Mammary epithelial cell (primary cell): Measurements from ENCODE around the gene HMX3.

Experiments used
- EZH2 ChIP-seq: IDR thresholded peaks from 2 replicates; pipeline ENCODE4 v1.6.1; 2012; ENCODE audit warnings: low read length, inconsistent platforms, borderline replicate concordance
- TF ChIP-seq, protein P1 (sequence below), 2 donors: IDR thresholded peaks in 1 of 2; conservative IDR thresholded peaks in 1 of 2; 2 replicates each; pipeline ENCODE4 v1.5.1; 2011 to 2012; ENCODE audit warnings: inconsistent platforms in 2 of 2, low read length in 2 of 2, mild to moderate bottlenecking in 2 of 2, control low read depth in 1 of 2, low read depth in 1 of 2; ENCODE audit not compliant: insufficient read depth in 1 of 2; ENCODE audit errors: extremely low read depth in 1 of 2

DNA sequence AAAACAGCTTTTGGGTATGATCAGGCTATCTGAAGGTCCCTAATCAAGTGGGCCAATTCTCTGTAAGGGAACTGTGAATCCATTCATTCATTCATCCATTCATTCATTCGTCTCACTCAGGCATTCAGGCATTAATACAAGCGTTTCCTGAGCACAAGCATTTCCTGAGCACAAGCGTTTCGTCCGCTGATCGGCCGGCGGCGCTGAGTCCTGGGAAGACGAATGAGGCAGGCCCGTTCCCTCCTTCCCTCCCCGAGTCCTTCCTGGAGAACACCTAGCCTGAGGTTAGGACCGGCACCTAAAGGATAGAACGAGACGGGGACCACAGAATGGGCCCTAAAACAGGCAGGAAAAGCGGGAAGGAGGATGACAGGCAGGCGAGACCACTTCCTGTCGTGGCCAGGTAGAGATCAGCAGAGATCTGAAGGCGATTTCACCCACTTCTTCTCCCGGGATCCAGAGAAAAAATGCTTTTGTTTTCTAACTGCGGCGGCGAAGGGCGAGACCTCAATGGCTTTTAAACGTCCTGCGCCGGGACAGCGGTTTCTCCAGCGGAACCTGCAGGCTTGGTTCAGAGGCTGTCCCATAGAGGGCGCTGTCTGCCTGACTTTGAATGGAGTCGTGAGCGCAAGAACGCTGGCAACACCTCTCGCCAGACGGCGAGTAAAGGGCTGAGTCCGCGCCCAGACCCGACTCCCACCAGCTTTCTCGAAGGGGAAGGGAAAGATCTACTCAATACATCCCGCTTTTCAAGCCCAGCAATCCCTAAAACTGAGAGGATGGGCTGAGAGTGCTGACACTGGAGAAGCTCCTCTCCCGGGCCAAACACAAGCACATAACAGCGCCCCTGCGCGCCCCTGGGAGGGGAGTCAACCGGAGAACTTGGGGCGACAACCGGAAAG lies 2.9 kb upstream of the HMX3 start:
- TF ChIP-seq, protein P1, sequence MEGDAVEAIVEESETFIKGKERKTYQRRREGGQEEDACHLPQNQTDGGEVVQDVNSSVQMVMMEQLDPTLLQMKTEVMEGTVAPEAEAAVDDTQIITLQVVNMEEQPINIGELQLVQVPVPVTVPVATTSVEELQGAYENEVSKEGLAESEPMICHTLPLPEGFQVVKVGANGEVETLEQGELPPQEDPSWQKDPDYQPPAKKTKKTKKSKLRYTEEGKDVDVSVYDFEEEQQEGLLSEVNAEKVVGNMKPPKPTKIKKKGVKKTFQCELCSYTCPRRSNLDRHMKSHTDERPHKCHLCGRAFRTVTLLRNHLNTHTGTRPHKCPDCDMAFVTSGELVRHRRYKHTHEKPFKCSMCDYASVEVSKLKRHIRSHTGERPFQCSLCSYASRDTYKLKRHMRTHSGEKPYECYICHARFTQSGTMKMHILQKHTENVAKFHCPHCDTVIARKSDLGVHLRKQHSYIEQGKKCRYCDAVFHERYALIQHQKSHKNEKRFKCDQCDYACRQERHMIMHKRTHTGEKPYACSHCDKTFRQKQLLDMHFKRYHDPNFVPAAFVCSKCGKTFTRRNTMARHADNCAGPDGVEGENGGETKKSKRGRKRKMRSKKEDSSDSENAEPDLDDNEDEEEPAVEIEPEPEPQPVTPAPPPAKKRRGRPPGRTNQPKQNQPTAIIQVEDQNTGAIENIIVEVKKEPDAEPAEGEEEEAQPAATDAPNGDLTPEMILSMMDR (conservative IDR thresholded peaks at IDR 0.05 in 1 of 2, IDR thresholded peaks at IDR 0.05 in 1 of 2; ENCODE audit: extremely low read depth in 1 of 2, insufficient read depth in 1 of 2, low read depth in 1 of 2, low read length in 2 of 2), result peak; percentile 86 to 92
- TF ChIP-seq EZH2, result peak; percentile 59
